A673 (cell line): ENCODE data around the gene SNAPC2. TPM values are rescaled to one million over a fixed set of nuclear protein-coding genes. Genes with fewer than 3 reads are reported as not detected.

Experiments used
- BruUV-seq: library from RNA; stranded (reverse); fragments of 400-500 nt; replicated peaks from 2 replicates; lab custom pipeline; 2021; lab: Mats Ljungman, UMichigan
- CTCF ChIA-PET: fragments of 300-600 bp; sonication (Branson Sonifier 250); formaldehyde crosslinking; loops from one replicate; lab custom pipeline; 2022; ENCODE audit warnings: antibody characterized with exemption; lab: Charles Lee
- POLR2A ChIA-PET: fragments of 300-600 bp; sonication (Branson Sonifier 250); formaldehyde crosslinking; loops from one replicate; lab custom pipeline; 2022; ENCODE audit warnings: antibody characterized with exemption; ENCODE audit not compliant: low non-redundant PET; lab: Charles Lee
- DNase-seq: peaks from one replicate; pipeline ENCODE4 v3.0.0-alpha.2; 2015; ENCODE audit warnings: low spot score
- H3K27ac ChIP-seq: fragments of 200-600 bp; sonication (generic); 2 replicates; pipeline ENCODE4 v1.5.1; 2016; ENCODE audit warnings: mixed run types, low read depth, mild to moderate bottlenecking, mixed read lengths, antibody characterized with exemption, low read length; ENCODE audit not compliant: poor library complexity, severe bottlenecking
- H3K27me3 ChIP-seq: fragments of 200-600 bp; sonication (generic); replicated peaks from 2 replicates; pipeline ENCODE4 v1.6.1; 2017; ENCODE audit warnings: mixed run types, low read depth, mild to moderate bottlenecking, mixed read lengths, antibody characterized with exemption, low read length; ENCODE audit not compliant: insufficient read depth, poor library complexity
- H3K36me3 ChIP-seq: fragments of 200-600 bp; sonication (generic); 2 replicates; pipeline ENCODE4 v1.6.1; 2016; ENCODE audit warnings: mixed run types, mild to moderate bottlenecking, mixed read lengths, antibody characterized with exemption, low read length; ENCODE audit not compliant: insufficient read depth, poor library complexity, severe bottlenecking
- H3K4me1 ChIP-seq: fragments of 200-600 bp; sonication (generic); 2 replicates; pipeline ENCODE4 v1.6.1; 2017; ENCODE audit warnings: mixed run types, mild to moderate bottlenecking, mixed read lengths, antibody characterized with exemption, low read length; ENCODE audit not compliant: insufficient read depth, poor library complexity, severe bottlenecking
- H3K4me3 ChIP-seq: fragments of 200-600 bp; sonication (generic); 2 replicates; pipeline ENCODE4 v1.5.1; 2016; ENCODE audit warnings: low read depth, mixed run types, mild to moderate bottlenecking, mixed read lengths, low read length; ENCODE audit not compliant: poor library complexity, severe bottlenecking
- H3K9me3 ChIP-seq: fragments of 200-600 bp; sonication (generic); 2 replicates; pipeline ENCODE4 v1.6.1; 2016; ENCODE audit warnings: mixed run types, low read depth, mild to moderate bottlenecking, mixed read lengths, antibody characterized with exemption, low read length; ENCODE audit not compliant: poor library complexity, severe bottlenecking
- EZH2 ChIP-seq: fragments of 200-600 bp; sonication (generic); IDR thresholded peaks from 2 replicates; pipeline ENCODE4 v1.6.1; 2017; ENCODE audit warnings: borderline replicate concordance, low read depth, mild to moderate bottlenecking, mixed read lengths, antibody characterized with exemption, low read length; ENCODE audit not compliant: poor library complexity, severe bottlenecking
- intact Hi-C: fragments of 100-400 bp; cut with micrococcal nuclease; formaldehyde crosslinking; loops from one replicate; pipeline ENCODE4 v1.10.0; 2022; ENCODE audit not compliant: unreplicated experiment
- total RNA-seq: library from RNA; stranded (reverse); gene quantifications from 2 replicates; pipeline ENCODE4 v1.2.3, GENCODE V29; 2021
- TF ChIP-seq, protein P1 (sequence below): fragments of 300-800, 200-600 bp; sonication (generic); conservative IDR thresholded peaks from 2 replicates; pipeline ENCODE4 v1.5.1; 2017; ENCODE audit warnings: low read depth, mild to moderate bottlenecking, antibody characterized with exemption, low read length, moderate library complexity, mixed read lengths

The SNAPC2 gene
- total RNA-seq, 1 experiment from 2014 or later: 30.2 TPM

DNA sequence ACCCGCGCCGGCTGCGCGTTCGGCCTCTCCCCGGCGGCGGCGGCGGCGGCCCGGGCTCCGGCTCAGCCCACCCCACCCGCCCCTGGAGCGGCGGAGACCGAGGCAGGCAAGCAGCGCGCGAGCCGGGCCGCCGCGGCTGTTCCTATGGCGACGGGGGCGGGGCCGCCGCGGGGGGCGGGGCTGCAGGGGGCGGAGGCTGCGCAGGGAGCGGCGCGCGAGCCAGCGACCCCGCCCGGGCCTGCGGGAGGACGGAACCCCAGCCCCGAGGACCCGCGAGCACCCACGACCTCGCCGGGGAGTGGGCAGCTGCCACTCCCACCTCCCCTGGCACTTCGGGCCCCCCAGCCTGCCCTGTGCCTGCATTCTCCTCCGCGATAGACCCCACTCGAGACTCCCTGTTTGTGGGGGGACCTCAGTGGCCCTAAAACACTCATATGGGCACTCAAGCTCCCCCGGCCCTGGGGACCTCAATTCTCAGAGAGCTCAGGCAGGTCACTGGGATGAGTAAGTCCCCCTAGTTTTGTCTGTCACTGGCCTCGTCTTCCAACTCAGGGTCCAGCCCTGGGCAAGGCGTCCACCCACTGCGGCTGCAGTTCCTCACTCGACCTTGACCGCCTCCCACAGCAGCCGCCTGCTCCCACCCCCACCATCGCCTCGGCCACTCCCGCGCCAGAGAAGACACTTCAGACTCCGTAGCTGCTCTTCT lies 6.0 kb downstream of the SNAPC2 start, which contains the start of gene CTXN1:
TSS of gene CTXN1 (minus strand) at position 115 of the 706 bp plus-strand sequence. CDS start 597 bp downstream, outside the sequence.
- Histone ChIP-seq H3K27ac (peak within 1 kb of the TSS; percentile 69), H3K4me3 (peak within 1 kb of the TSS; percentile 57), H3K4me1 (peaks cover 49% of the 10 kb centered on the region), H3K27me3 (no peaks in the 10 kb centered on the region), H3K36me3 (peaks cover 26% of the 10 kb centered on the region), H3K9me3 (no peaks in the 10 kb centered on the region)
- no TSS peak for BruUV-seq
- ChIA-PET CTCF (no interaction called here), POLR2A (interaction anchor here (0.7 kb wide), 1 partner anchor 18 kb away, joined by 3 read pairs; no protein-coding TSS in a partner anchor)
- intact Hi-C loops: no loop called here
- DNase-seq: peak; percentile 77
- TF ChIP-seq, protein P1, sequence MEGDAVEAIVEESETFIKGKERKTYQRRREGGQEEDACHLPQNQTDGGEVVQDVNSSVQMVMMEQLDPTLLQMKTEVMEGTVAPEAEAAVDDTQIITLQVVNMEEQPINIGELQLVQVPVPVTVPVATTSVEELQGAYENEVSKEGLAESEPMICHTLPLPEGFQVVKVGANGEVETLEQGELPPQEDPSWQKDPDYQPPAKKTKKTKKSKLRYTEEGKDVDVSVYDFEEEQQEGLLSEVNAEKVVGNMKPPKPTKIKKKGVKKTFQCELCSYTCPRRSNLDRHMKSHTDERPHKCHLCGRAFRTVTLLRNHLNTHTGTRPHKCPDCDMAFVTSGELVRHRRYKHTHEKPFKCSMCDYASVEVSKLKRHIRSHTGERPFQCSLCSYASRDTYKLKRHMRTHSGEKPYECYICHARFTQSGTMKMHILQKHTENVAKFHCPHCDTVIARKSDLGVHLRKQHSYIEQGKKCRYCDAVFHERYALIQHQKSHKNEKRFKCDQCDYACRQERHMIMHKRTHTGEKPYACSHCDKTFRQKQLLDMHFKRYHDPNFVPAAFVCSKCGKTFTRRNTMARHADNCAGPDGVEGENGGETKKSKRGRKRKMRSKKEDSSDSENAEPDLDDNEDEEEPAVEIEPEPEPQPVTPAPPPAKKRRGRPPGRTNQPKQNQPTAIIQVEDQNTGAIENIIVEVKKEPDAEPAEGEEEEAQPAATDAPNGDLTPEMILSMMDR: no peak
- no peak for TF ChIP-seq EZH2

DNA sequence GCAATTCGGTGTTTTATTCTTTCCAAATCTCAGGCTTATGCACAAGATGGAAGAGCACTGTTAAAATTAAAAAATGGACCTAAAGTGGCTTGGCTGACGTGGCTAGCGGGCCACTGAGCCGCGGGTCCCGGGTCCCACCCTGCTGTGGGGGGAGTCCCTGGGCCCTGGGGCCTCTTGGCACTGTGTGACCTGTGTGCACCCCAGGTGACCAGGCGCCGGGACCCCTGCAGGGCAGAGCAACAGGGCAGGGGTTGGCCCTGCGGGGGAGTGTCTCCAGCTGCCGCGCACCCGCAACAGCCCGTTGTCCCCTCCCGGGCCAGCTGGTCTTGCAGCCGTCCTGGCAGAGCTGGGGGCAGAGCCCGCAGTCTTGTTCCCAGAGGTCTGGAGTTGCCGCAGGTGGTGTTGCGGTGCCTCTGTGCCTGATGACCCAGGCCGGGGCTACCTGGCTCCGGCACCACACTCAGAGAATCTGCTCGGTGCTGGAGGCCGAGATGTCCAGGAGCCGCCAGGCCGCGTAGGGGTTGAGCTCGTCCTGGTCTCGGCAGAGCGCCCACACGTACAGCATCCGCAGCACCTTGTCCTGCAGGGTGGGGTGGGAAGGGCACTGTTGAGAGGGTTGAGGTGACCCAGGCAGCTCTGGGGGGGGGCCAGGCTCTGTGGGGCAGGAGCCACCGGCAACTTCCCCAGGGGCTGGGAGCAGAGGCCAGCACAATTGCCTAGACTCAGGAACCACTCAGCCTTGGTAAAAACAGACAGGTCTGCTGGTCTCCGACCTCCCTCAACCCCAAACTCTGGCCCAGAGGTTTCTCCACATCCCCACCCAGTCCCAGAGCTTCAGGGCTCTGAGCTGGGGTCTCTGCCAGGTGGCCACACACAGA lies 6.8 kb downstream of the SNAPC2 start:
- H3K4me3 ChIP-seq: no peak overlapping the region
- POLR2A ChIA-PET: interaction anchor here (0.7 kb wide), 1 partner anchor 17 kb away, joined by 3 read pairs; no protein-coding TSS in a partner anchor
- TF ChIP-seq, protein P1: no peak
- no peak for TF ChIP-seq EZH2
- H3K27ac ChIP-seq: peak overlapping the region; percentile 38
- intact Hi-C loops: no loop called here
- H3K4me1 ChIP-seq: peaks cover 43% of the 10 kb centered on the region
- no TSS peak for BruUV-seq
- no peaks in the 10 kb centered on the region for H3K9me3 ChIP-seq
- peaks cover 31% of the 10 kb centered on the region for H3K36me3 ChIP-seq
- no peak for DNase-seq
- CTCF ChIA-PET: no interaction called here
- H3K27me3 ChIP-seq: no peaks in the 10 kb centered on the region

DNA sequence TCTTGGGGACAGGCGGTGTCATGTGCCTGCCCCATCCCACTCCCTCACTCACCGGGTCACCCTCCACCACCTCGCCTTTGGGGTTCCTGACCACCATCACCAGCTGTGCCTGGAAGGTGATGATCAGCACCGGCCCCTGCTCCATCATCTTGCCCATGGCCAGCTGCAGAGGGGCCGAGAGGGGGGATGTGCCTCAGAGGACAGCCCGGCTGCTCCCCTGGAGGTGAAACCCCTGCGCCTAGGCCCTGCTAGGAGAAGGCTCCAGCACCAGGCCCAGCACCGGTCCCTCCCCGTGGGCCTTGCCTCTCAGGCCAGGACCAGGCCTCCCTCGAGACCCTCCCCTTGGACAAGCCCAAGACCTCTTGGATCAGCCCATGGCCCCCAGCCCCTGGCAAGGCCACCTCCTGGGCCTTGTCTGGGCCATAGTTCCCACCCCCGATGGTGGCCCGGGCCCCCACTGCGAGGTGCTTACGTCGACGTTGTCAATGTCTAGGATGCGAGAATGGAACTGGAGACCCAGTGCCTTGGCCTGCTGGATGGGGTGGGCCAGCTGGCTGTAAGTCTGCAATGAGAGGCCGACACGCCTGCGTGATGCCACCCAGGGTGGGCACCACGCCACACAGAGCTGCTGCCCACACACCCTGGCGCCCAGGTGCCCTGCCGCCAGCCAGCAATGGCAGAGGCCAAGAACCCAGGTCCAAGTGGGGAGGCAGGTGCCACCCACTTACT lies 7.6 kb downstream of the SNAPC2 start:
- H3K27ac ChIP-seq: peak overlapping the region; percentile 51
- DNase-seq: no peak
- no TSS peak for BruUV-seq
- H3K9me3 ChIP-seq: no peaks in the 10 kb centered on the region
- no peak for TF ChIP-seq EZH2
- no peaks in the 10 kb centered on the region for H3K27me3 ChIP-seq
- H3K4me1 ChIP-seq: peaks cover 43% of the 10 kb centered on the region
- CTCF ChIA-PET: no interaction called here
- H3K36me3 ChIP-seq: peaks cover 32% of the 10 kb centered on the region
- intact Hi-C loops: no loop called here
- no peak overlapping the region for H3K4me3 ChIP-seq
- POLR2A ChIA-PET: no interaction called here
